PFSK-1 (cell line): ENCODE results near the gene UBA7.

ENCODE experiments used
- FOXP2 ChIP-seq: optimal IDR thresholded peaks from 2 replicates; pipeline ENCODE3; 2011; ENCODE audit warnings: borderline replicate concordance, control low read depth, inconsistent platforms; ENCODE audit not compliant: insufficient read depth; ENCODE audit errors: extremely low read length, extremely low read depth
- POLR2AphosphoS5 ChIP-seq: IDR thresholded peaks from 2 replicates; pipeline ENCODE4 v1.6.1; 2012; ENCODE audit warnings: low read depth, mild to moderate bottlenecking, control low read depth, low read length, moderate library complexity
- REST ChIP-seq, 2 experiments: IDR thresholded peaks; 2 replicates each; pipeline versions ENCODE4 v1.6.1 to v1.8.0; 2011 to 2012; ENCODE audit warnings: low read depth in 2 of 2, low read length in 2 of 2, control low read depth in 1 of 2, inconsistent platforms in 1 of 2, mild to moderate bottlenecking in 1 of 2, moderate library complexity in 1 of 2; ENCODE audit not compliant: insufficient read depth in 1 of 2
- SIN3A ChIP-seq: IDR thresholded peaks from 2 replicates; pipeline ENCODE4 v1.6.1; 2012; ENCODE audit warnings: mild to moderate bottlenecking, low read length, moderate library complexity, borderline replicate concordance; ENCODE audit not compliant: insufficient read depth
- TAF1 ChIP-seq: IDR thresholded peaks from 2 replicates; pipeline ENCODE4 v1.6.1; 2012; ENCODE audit warnings: low read length, control low read depth, borderline replicate concordance; ENCODE audit not compliant: insufficient read depth

UBA7 gene

GRCh38 chr3:49839193-49839809 lies 25.5 kb upstream of the UBA7 start:
- TF ChIP-seq FOXP2 (no peak), REST (IDR thresholded peaks at IDR 0.05; ENCODE audit: insufficient read depth in 1 of 2, low read depth in 2 of 2, low read length in 2 of 2) (no peak), POLR2AphosphoS5 (peak; percentile 13; the same call in 1 of the 2 replicates), SIN3A (no peak)

- TF ChIP-seq REST (IDR thresholded peaks at IDR 0.05; ENCODE audit: insufficient read depth in 1 of 2, low read depth in 2 of 2, low read length in 2 of 2) (no peak), TAF1 (no peak), POLR2AphosphoS5 (no peak), FOXP2 (no peak)
These were observed 17.6 kb upstream of the UBA7 start for GRCh38 chr3:49831341-49831740.

GRCh38 chr3:49826016-49826415 lies 12.3 kb upstream of the UBA7 start:
- TF ChIP-seq REST (IDR thresholded peaks at IDR 0.05; ENCODE audit: insufficient read depth in 1 of 2, low read depth in 2 of 2, low read length in 2 of 2) (no peak), FOXP2 (no peak), POLR2AphosphoS5 (no peak), SIN3A (no peak), TAF1 (no peak)

- TF ChIP-seq FOXP2 = no peak
These were observed 747 bp downstream of the UBA7 start for GRCh38 chr3:49812916-49813496.

GRCh38 chr3:49807431-49808114 lies 6.2 kb downstream of the UBA7 start:
- no peak; the same call in 1 of the 2 replicates for TF ChIP-seq POLR2AphosphoS5
- TF ChIP-seq SIN3A = no peak
- no peak for TF ChIP-seq FOXP2
- TF ChIP-seq TAF1 = no peak
- TF ChIP-seq REST (IDR thresholded peaks at IDR 0.05; ENCODE audit: insufficient read depth in 1 of 2, low read depth in 2 of 2, low read length in 2 of 2) = no peak
